Endothelial cell (in vitro differentiated cells): ENCODE results near the gene VWA8. TPM values are rescaled to one million over a fixed set of nuclear protein-coding genes. Genes with fewer than 3 reads are reported as not detected.

ENCODE experiments used
- DNase-seq: peaks from one replicate; pipeline ENCODE4 v3.0.0; 2021; ENCODE audit warnings: low spot score
- H3K27ac Mint-ChIP-seq: one replicate; pipeline ENCODE4 v1.8.0; 2021; ENCODE audit warnings: mixed read lengths, inconsistent platforms; ENCODE audit not compliant: unreplicated experiment
- H3K27me3 Mint-ChIP-seq: one replicate; pipeline ENCODE4 v1.8.0; 2021; ENCODE audit warnings: mild to moderate bottlenecking, moderate library complexity, mixed read lengths, inconsistent platforms; ENCODE audit not compliant: unreplicated experiment
- H3K36me3 Mint-ChIP-seq: one replicate; pipeline ENCODE4 v1.8.0; 2021; ENCODE audit warnings: mild to moderate bottlenecking, low read depth, mixed read lengths, inconsistent platforms; ENCODE audit not compliant: unreplicated experiment
- H3K4me1 Mint-ChIP-seq: one replicate; pipeline ENCODE4 v1.8.0; 2021; ENCODE audit warnings: mild to moderate bottlenecking, mixed read lengths, inconsistent platforms; ENCODE audit not compliant: unreplicated experiment
- H3K4me3 Mint-ChIP-seq: one replicate; pipeline ENCODE4 v1.8.0; 2021; ENCODE audit warnings: mild to moderate bottlenecking, mixed read lengths, inconsistent platforms; ENCODE audit not compliant: unreplicated experiment
- H3K9me3 Mint-ChIP-seq: one replicate; pipeline ENCODE4 v1.8.0; 2021; ENCODE audit warnings: mixed read lengths, inconsistent platforms; ENCODE audit not compliant: unreplicated experiment
- total RNA-seq: library from RNA; stranded (reverse); fragmentation: NEBNext Ultra II Directional; extraction: Animal tissue kit (Norgen Biotek cat#: 25700); gene quantifications from one replicate; pipeline ENCODE4 v1.2.1, GENCODE V29; 2021; ENCODE audit not compliant: unreplicated experiment
- TF ChIP-seq, protein P1 (sequence below): fragments of 200-600 bp; sonication (generic); IDR thresholded peaks from one replicate; pipeline ENCODE4 v1.5.0; 2021; ENCODE audit warnings: antibody characterized with exemption; ENCODE audit not compliant: unreplicated experiment

Gene VWA8
- total RNA-seq, 1 donor from 2014 or later: 8.2 TPM

DNA sequence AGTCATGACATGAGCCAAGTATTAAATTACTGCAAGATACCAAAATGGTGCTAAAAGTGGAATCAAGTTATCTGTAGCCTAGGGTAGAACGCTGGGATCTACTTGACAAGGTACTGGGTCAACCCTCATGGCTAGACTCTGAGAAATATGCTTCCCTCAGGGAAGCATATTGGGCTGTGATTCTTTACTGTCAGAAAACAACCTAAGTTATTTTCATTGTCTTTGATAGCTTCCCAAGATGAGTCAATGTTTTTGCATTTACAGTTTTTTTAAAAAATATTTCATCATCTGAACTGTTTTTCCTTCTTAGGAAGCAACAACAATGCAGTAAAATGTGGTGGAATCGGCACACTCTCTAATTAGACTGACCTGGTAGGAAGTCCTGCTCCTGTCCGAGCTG, 285.6 kb downstream of the VWA8 start:
- Mint-ChIP-seq H3K9me3 (no peaks in the 10 kb centered on the region), H3K27me3 (no peaks in the 10 kb centered on the region), H3K36me3 (no peaks in the 10 kb centered on the region), H3K27ac (no peak overlapping the region), H3K4me3 (no peak overlapping the region), H3K4me1 (no peaks in the 10 kb centered on the region)
- no peak for DNase-seq
- TF ChIP-seq, protein P1, sequence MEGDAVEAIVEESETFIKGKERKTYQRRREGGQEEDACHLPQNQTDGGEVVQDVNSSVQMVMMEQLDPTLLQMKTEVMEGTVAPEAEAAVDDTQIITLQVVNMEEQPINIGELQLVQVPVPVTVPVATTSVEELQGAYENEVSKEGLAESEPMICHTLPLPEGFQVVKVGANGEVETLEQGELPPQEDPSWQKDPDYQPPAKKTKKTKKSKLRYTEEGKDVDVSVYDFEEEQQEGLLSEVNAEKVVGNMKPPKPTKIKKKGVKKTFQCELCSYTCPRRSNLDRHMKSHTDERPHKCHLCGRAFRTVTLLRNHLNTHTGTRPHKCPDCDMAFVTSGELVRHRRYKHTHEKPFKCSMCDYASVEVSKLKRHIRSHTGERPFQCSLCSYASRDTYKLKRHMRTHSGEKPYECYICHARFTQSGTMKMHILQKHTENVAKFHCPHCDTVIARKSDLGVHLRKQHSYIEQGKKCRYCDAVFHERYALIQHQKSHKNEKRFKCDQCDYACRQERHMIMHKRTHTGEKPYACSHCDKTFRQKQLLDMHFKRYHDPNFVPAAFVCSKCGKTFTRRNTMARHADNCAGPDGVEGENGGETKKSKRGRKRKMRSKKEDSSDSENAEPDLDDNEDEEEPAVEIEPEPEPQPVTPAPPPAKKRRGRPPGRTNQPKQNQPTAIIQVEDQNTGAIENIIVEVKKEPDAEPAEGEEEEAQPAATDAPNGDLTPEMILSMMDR: no peak

DNA sequence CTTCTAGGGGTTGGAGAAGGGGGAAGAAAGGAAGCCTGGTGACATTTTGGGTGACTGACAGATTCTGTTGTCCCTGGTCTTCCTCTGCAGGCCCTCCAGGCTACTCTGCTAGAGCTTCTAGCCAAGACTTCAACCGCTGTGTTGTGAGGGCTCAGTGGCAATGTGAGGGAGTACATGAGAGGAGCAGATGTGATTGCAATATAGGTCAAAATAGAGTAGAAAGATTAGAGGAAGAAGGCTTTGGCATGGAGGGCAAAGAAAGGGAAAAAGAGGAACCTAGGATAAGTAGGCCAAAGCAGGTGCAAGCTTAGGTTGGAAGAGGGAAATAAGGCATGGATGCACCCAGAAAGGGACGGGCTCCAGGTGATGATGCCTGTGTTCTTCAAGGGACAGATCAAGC, 286.7 kb downstream of the VWA8 start:
- no peaks in the 10 kb centered on the region for H3K4me1 Mint-ChIP-seq
- TF ChIP-seq, protein P1: no peak
- no peak for DNase-seq
- no peaks in the 10 kb centered on the region for H3K27me3 Mint-ChIP-seq
- no peaks in the 10 kb centered on the region for H3K36me3 Mint-ChIP-seq
- no peak overlapping the region for H3K4me3 Mint-ChIP-seq
- H3K27ac Mint-ChIP-seq: no peak overlapping the region
- H3K9me3 Mint-ChIP-seq: no peaks in the 10 kb centered on the region

DNA sequence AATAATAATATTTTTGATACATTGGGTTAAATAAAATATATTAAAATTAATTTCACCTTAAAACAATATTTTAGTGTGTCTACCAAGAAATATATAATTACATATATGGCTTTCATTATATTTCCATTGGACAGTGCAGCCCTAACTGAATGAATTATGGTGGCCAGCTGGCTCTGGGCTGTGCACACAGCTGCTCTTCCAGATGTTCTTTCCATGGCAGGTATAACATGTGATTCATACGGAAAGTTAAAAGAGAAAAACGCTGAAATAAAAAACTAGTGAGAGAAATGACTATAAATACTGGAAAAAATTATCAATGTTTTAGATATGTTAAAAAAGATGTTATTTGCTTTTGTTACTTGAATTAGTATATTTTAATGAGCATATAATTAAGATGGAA, 287.3 kb downstream of the VWA8 start:
- no peaks in the 10 kb centered on the region for H3K4me1 Mint-ChIP-seq
- TF ChIP-seq, protein P1: no peak
- no peaks in the 10 kb centered on the region for H3K36me3 Mint-ChIP-seq

DNA sequence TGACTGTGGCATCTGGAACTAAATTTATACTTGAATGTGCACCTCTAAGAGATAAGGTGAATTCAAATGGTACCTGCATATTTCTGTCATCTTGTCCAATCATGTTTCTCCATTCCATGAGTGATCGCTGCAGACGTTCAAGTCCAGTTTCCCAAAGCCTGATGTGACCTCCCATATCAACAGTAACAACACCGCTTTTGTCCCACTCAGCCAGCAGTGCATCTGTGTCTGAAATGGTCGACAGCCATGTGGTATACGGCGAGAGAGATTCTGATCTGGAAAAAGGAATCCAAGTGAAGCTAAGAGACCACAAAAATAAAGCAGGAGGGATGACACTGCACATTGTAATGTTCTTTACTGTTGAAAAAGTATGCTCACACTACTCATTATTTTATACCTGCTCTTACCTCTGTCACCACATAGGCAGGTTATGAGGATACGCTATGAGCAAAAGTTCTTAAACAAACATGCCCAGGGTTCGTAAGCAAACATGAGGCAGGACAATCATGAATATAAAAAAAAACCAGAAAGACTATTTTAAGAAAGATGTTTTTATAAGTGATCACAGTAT, 290.0 kb downstream of the VWA8 start:
- no peaks in the 10 kb centered on the region for H3K36me3 Mint-ChIP-seq
- no peak overlapping the region for H3K4me3 Mint-ChIP-seq
- no peak overlapping the region for H3K27ac Mint-ChIP-seq
- no peaks in the 10 kb centered on the region for H3K27me3 Mint-ChIP-seq
- no peak for DNase-seq
- no peaks in the 10 kb centered on the region for H3K9me3 Mint-ChIP-seq
- TF ChIP-seq, protein P1: no peak
- H3K4me1 Mint-ChIP-seq: no peaks in the 10 kb centered on the region

More for the DNA sequence above, 287.3 kb downstream of the VWA8 start:
- Mint-ChIP-seq H3K27ac (no peak overlapping the region), H3K4me3 (no peak overlapping the region), H3K27me3 (no peaks in the 10 kb centered on the region), H3K9me3 (no peaks in the 10 kb centered on the region)
- no peak for DNase-seq

DNA sequence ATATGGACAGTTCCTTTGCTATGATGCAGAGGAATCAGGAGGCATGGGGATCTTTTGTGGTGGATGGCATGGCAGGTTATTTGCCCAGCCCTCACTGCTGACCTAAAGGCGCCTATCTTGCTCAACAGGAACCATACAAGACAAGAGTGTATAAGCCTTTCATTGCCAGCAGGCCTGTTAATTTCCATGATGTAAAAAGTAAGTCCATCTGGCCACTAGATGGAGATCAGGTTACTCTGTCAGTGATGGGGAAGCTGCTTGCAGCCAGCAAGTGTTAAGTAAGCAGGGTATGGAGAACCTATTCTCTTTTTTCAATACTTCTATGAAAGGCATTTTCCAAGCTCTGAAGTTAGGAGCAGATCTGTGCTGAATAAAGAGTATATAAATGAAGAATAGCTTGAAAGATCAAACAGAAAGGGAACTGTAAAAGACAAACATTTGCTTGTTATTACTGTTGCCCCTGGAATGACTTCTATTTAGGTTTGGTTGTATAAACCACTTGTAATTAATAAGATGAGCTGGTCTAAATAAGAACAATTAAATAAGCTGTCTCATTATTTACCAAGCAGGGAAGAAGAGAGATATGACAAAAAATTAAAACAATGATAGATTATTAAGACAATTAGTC, 292.7 kb downstream of the VWA8 start:
- no peak overlapping the region for H3K27ac Mint-ChIP-seq
- peak; percentile 49 for DNase-seq
- TF ChIP-seq, protein P1: peak; percentile 75
- no peaks in the 10 kb centered on the region for H3K36me3 Mint-ChIP-seq
- no peak overlapping the region for H3K4me3 Mint-ChIP-seq
- peaks cover 11% of the 10 kb centered on the region for H3K4me1 Mint-ChIP-seq
- H3K9me3 Mint-ChIP-seq: no peaks in the 10 kb centered on the region
- H3K27me3 Mint-ChIP-seq: no peaks in the 10 kb centered on the region
